GM20000 (cell line): Measurements from ENCODE around the gene NFXL1.
"Not testable (repeated sequence)": the region's sequence is repeated elsewhere in the genome, so short reads cannot be mapped to it uniquely, and the experiment has no call there.

Experiments used
- DNase-seq: peaks from one replicate; pipeline ENCODE4 v3.0.0; 2012; ENCODE audit warnings: low spot score
- CTCF ChIP-seq: IDR thresholded peaks from 2 replicates; pipeline ENCODE4 v1.5.1; 2012; ENCODE audit warnings: mild to moderate bottlenecking, control low read depth; ENCODE audit errors: extremely low read depth, missing control alignments

Gene NFXL1

GRCh38 chr4:47933840-47934239, 19.5 kb upstream of the NFXL1 start:
- peak; percentile 37 for DNase-seq
- TF ChIP-seq CTCF = peak; percentile 33

GRCh38 chr4:47930971-47931804, 16.8 kb upstream of the NFXL1 start:
- TF ChIP-seq CTCF = no peak
- no peak for DNase-seq

- no peak for DNase-seq
- no peak for TF ChIP-seq CTCF
Observed at GRCh38 chr4:47929682-47930201, 15.4 kb upstream of the NFXL1 start.

GRCh38 chr4:47926667-47927258, 12.4 kb upstream of the NFXL1 start:
- peak; percentile 70 for TF ChIP-seq CTCF
- DNase-seq = peak; percentile 53

- DNase-seq = not testable (repeated sequence)
Observed at GRCh38 chr4:47923261-47923608, 8.9 kb upstream of the NFXL1 start.

GRCh38 chr4:47922436-47923260, 8.3 kb upstream of the NFXL1 start:
- DNase-seq = not testable (repeated sequence)

GRCh38 chr4:47917163-47917562, 2.8 kb upstream of the NFXL1 start:
- DNase-seq = not testable (repeated sequence)

- TF ChIP-seq CTCF = no peak
- DNase-seq = no peak
Observed at GRCh38 chr4:47915378-47915777, 995 bp upstream of the NFXL1 start.
